Gastroesophageal sphincter (tissue), 3 donors: ENCODE measurements around the gene TPGS2.

Source experiments
- EP300 ChIP-seq: sonication (generic); formaldehyde crosslinking; IDR thresholded peaks from one replicate; pipeline ENCODE4 v1.6.1; 2017; ENCODE audit warnings: antibody characterized with exemption, mild to moderate bottlenecking
- POLR2A ChIP-seq, 2 donors: fragments of 450-650 bp; IDR thresholded peaks; one replicate each; pipeline ENCODE4 v1.6.1; 2017; ENCODE audit warnings: antibody characterized with exemption in 2 of 2, mild to moderate bottlenecking in 2 of 2, moderate library complexity in 1 of 2
- POLR2AphosphoS5 ChIP-seq: sonication (generic); formaldehyde crosslinking; IDR thresholded peaks from one replicate; pipeline ENCODE4 v1.6.1; 2017; ENCODE audit warnings: antibody characterized with exemption
- TF ChIP-seq, protein P1 (sequence below), 4 experiments: fragments of 200-600 bp in 2 of 4; fragments of 450-650 bp in 2 of 4; sonication (generic) in 1 of 4; IDR thresholded peaks; one replicate each; pipeline ENCODE4 v1.5.1; 2017 to 2019; ENCODE audit warnings: antibody characterized with exemption in 4 of 4, mild to moderate bottlenecking in 2 of 4, moderate library complexity in 2 of 4

DNA sequence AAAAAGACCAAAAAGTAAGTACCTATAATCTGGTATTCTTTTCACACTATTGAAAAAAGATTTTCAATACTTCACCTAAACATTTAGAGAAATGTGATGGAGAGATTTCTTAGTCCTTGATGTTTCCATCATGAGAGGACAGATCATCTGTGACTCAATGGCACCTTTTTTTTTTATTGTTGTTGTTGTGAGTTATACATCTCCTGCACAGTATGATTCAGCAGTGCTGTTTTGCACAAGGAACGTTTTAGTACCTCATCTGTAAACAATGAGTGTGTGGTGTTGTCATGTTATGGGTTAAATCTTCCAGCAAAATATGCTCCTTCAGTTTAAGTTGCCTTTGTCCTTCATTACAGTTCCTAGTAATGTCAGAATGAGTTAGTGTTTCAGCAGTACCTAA lies 2.3 kb upstream of the TPGS2 start:
- TF ChIP-seq, protein P1, sequence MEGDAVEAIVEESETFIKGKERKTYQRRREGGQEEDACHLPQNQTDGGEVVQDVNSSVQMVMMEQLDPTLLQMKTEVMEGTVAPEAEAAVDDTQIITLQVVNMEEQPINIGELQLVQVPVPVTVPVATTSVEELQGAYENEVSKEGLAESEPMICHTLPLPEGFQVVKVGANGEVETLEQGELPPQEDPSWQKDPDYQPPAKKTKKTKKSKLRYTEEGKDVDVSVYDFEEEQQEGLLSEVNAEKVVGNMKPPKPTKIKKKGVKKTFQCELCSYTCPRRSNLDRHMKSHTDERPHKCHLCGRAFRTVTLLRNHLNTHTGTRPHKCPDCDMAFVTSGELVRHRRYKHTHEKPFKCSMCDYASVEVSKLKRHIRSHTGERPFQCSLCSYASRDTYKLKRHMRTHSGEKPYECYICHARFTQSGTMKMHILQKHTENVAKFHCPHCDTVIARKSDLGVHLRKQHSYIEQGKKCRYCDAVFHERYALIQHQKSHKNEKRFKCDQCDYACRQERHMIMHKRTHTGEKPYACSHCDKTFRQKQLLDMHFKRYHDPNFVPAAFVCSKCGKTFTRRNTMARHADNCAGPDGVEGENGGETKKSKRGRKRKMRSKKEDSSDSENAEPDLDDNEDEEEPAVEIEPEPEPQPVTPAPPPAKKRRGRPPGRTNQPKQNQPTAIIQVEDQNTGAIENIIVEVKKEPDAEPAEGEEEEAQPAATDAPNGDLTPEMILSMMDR (IDR thresholded peaks at IDR 0.05), result no peak
- TF ChIP-seq POLR2A (IDR thresholded peaks at IDR 0.05) (no peak), EP300 (no peak), POLR2AphosphoS5 (no peak)
